ENCODE data around the gene CHST11.

The CHST11 gene

DNA sequence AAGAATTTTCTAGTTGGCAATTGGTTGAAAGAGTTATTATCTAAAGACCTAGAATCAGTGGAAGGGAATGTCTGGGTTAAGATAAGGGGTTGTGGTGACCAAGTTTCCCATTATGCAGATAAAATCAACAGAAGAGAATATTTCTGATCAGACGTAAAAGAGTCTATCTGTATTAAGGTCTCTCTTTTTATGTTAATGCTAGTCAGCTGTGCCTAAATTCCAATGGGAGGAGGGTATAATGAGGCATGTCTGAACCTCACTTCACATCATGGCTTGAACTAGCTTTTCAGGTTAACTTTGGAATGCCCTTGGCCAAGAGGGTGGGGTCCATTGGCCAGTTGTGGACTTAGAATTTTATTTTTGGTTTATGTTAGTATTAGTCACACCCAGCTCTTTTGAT is 34.3 kb upstream of the CHST11 start:
- no peaks in the 10 kb centered on the region for H3K36me3 ChIP-seq (ENCODE audit: control insufficient read depth in 2 of 2, insufficient read depth in 1 of 2, low read length in 2 of 2)
- H3K4me3 ChIP-seq (ENCODE audit: low read depth, low read length), result no peak overlapping the region
- CTCF ChIA-PET, result interaction anchor here (0.7 to 1.4 kb wide), 2 partner anchors 13 to 41 kb away, joined by 4 to 9 read pairs; no protein-coding TSS in a partner anchor
- no peak overlapping the region for H3K27ac ChIP-seq (ENCODE audit: extremely low read depth, low read depth, low read length)
- TF ChIP-seq ZIC2 (tag by site-specific recombination; IDR thresholded peaks at IDR 0.05), result no peak
- no peak for TF ChIP-seq ZNF19 (tag by site-specific recombination; IDR thresholded peaks at IDR 0.05; ENCODE audit: low read depth)
- no peak for TF ChIP-seq ZNF335 (tag by site-specific recombination; conservative IDR thresholded peaks at IDR 0.05)
- no peak for TF ChIP-seq SCRT2 (tag by site-specific recombination; IDR thresholded peaks at IDR 0.05)
- TF ChIP-seq ZNF501 (tag by site-specific recombination; IDR thresholded peaks at IDR 0.05), result no peak
- TF ChIP-seq ZNF324 (tag by site-specific recombination; IDR thresholded peaks at IDR 0.05), result no peak
- no peak for TF ChIP-seq ZNF114 (tag by site-specific recombination; IDR thresholded peaks at IDR 0.05)
- TF ChIP-seq ZNF776 (tag by site-specific recombination; IDR thresholded peaks at IDR 0.05; ENCODE audit: borderline replicate concordance), result no peak
- no peak for TF ChIP-seq KLF8 (tag by site-specific recombination; IDR thresholded peaks at IDR 0.05)
- TF ChIP-seq, protein P1, sequence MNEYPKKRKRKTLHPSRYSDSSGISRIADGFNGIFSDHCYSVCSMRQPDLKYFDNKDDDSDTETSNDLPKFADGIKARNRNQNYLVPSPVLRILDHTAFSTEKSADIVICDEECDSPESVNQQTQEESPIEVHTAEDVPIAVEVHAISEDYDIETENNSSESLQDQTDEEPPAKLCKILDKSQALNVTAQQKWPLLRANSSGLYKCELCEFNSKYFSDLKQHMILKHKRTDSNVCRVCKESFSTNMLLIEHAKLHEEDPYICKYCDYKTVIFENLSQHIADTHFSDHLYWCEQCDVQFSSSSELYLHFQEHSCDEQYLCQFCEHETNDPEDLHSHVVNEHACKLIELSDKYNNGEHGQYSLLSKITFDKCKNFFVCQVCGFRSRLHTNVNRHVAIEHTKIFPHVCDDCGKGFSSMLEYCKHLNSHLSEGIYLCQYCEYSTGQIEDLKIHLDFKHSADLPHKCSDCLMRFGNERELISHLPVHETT (tag by site-specific recombination; IDR thresholded peaks at IDR 0.05), result no peak
- TF ChIP-seq ZNF571 (tag by site-specific recombination; IDR thresholded peaks at IDR 0.05), result no peak
- no peak for TF ChIP-seq ZSCAN30 (tag by site-specific recombination; IDR thresholded peaks at IDR 0.05)
- TF ChIP-seq ZFHX2 (tag by site-specific recombination; conservative IDR thresholded peaks at IDR 0.05), result no peak
- no peak for TF ChIP-seq ZNF202 (tag by site-specific recombination; IDR thresholded peaks at IDR 0.05; ENCODE audit: borderline replicate concordance)
- TF ChIP-seq ZNF248 (tag by site-specific recombination; IDR thresholded peaks at IDR 0.05), result no peak
- no peak for TF ChIP-seq KLF7 (tag by site-specific recombination; IDR thresholded peaks at IDR 0.05; ENCODE audit: borderline replicate concordance)
- TF ChIP-seq, protein P2, sequence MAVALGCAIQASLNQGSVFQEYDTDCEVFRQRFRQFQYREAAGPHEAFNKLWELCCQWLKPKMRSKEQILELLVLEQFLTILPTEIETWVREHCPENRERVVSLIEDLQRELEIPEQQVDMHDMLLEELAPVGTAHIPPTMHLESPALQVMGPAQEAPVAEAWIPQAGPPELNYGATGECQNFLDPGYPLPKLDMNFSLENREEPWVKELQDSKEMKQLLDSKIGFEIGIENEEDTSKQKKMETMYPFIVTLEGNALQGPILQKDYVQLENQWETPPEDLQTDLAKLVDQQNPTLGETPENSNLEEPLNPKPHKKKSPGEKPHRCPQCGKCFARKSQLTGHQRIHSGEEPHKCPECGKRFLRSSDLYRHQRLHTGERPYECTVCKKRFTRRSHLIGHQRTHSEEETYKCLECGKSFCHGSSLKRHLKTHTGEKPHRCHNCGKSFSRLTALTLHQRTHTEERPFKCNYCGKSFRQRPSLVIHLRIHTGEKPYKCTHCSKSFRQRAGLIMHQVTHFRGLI (tag by site-specific recombination; IDR thresholded peaks at IDR 0.05), result no peak
- TF ChIP-seq RBAK (tag by site-specific recombination; IDR thresholded peaks at IDR 0.05), result no peak
- no peaks in the 10 kb centered on the region for H3K9me3 ChIP-seq (ENCODE audit: control insufficient read depth, insufficient read depth, low read depth, low read length)
- POLR2A ChIA-PET, result interaction anchor here (1.2 kb wide), 1 partner anchor 35 kb away, joined by 3 read pairs; the partner anchor contains the start of gene CHST11
- H3K4me1 ChIP-seq (ENCODE audit: control insufficient read depth, insufficient read depth, low read length), result no peaks in the 10 kb centered on the region

DNA sequence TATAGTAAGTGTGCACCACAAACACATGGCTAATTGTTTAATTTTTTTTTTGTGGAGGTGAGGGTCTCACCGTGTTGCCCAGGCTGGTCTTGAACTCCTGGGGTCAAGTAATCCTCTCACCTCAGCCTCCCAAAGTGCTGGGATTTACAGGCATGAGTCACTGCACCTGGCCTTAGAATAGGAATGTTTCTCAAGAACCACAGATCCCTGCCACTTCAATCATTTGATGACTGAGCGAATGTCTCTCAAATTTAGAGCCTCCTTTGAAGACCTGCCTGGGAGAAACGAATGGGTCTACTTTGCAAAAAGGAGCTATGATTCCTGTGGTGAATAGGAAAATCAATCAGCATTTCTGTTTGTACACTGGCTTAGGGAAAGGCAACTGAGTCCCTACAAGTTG is 33.5 kb upstream of the CHST11 start:
- no peak for TF ChIP-seq ZNF626 (tag by site-specific recombination; IDR thresholded peaks at IDR 0.05)
- TF ChIP-seq OVOL3 (tag by site-specific recombination; IDR thresholded peaks at IDR 0.05), result no peak
- TF ChIP-seq, protein P3, sequence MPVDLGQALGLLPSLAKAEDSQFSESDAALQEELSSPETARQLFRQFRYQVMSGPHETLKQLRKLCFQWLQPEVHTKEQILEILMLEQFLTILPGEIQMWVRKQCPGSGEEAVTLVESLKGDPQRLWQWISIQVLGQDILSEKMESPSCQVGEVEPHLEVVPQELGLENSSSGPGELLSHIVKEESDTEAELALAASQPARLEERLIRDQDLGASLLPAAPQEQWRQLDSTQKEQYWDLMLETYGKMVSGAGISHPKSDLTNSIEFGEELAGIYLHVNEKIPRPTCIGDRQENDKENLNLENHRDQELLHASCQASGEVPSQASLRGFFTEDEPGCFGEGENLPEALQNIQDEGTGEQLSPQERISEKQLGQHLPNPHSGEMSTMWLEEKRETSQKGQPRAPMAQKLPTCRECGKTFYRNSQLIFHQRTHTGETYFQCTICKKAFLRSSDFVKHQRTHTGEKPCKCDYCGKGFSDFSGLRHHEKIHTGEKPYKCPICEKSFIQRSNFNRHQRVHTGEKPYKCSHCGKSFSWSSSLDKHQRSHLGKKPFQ (tag by site-specific recombination; IDR thresholded peaks at IDR 0.05), result no peak
- TF ChIP-seq, protein P4, sequence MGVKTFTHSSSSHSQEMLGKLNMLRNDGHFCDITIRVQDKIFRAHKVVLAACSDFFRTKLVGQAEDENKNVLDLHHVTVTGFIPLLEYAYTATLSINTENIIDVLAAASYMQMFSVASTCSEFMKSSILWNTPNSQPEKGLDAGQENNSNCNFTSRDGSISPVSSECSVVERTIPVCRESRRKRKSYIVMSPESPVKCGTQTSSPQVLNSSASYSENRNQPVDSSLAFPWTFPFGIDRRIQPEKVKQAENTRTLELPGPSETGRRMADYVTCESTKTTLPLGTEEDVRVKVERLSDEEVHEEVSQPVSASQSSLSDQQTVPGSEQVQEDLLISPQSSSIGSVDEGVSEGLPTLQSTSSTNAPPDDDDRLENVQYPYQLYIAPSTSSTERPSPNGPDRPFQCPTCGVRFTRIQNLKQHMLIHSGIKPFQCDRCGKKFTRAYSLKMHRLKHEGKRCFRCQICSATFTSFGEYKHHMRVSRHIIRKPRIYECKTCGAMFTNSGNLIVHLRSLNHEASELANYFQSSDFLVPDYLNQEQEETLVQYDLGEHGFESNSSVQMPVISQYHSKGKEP (tag by site-specific recombination; IDR thresholded peaks at IDR 0.05), result no peak
- TF ChIP-seq ZNF121 (tag by site-specific recombination; IDR thresholded peaks at IDR 0.05), result no peak
- TF ChIP-seq ZNF624 (tag by site-specific recombination; IDR thresholded peaks at IDR 0.05), result no peak
- no peak for TF ChIP-seq ZSCAN16 (tag by site-specific recombination; IDR thresholded peaks at IDR 0.05)
- TF ChIP-seq ZNF354C (tag by site-specific recombination; IDR thresholded peaks at IDR 0.05; ENCODE audit: borderline replicate concordance, low read depth), result no peak
- TF ChIP-seq, protein P5, sequence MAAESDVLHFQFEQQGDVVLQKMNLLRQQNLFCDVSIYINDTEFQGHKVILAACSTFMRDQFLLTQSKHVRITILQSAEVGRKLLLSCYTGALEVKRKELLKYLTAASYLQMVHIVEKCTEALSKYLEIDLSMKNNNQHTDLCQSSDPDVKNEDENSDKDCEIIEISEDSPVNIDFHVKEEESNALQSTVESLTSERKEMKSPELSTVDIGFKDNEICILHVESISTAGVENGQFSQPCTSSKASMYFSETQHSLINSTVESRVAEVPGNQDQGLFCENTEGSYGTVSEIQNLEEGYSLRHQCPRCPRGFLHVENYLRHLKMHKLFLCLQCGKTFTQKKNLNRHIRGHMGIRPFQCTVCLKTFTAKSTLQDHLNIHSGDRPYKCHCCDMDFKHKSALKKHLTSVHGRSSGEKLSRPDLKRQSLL (tag by site-specific recombination; IDR thresholded peaks at IDR 0.05), result no peak
- no peak for TF ChIP-seq ZNF830 (tag by site-specific recombination; IDR thresholded peaks at IDR 0.05; ENCODE audit: low read depth)
- TF ChIP-seq ZNF654 (tag by site-specific recombination; IDR thresholded peaks at IDR 0.05; ENCODE audit: low read depth), result no peak
- TF ChIP-seq ZFP3 (tag by site-specific recombination; IDR thresholded peaks at IDR 0.05; ENCODE audit: low read depth), result no peak
- no peak for TF ChIP-seq ZNF221 (tag by site-specific recombination; IDR thresholded peaks at IDR 0.05; ENCODE audit: borderline replicate concordance)
- H3K4me3 ChIP-seq (ENCODE audit: low read depth, low read length), result no peak overlapping the region
- no peaks in the 10 kb centered on the region for H3K9me3 ChIP-seq (ENCODE audit: control insufficient read depth, insufficient read depth, low read depth, low read length)
- ChIA-PET POLR2A (interaction anchor here (1.2 kb wide), 1 partner anchor 34 kb away, joined by 3 read pairs; the partner anchor contains the start of gene CHST11), CTCF (no interaction called here)
- no peak overlapping the region for H3K27ac ChIP-seq (ENCODE audit: extremely low read depth, low read depth, low read length)
- no peaks in the 10 kb centered on the region for H3K4me1 ChIP-seq (ENCODE audit: control insufficient read depth, insufficient read depth, low read length)
- no peaks in the 10 kb centered on the region for H3K36me3 ChIP-seq (ENCODE audit: control insufficient read depth in 2 of 2, insufficient read depth in 1 of 2, low read length in 2 of 2)

All from HEK293 (cell line).